Ascending aorta (tissue), 2 donors: Measurements from ENCODE around the gene ARID3B. TPM values are rescaled to one million over a fixed set of nuclear protein-coding genes. Genes with fewer than 3 reads are reported as not detected.
"Not testable (repeated sequence)": the region's sequence is repeated elsewhere in the genome, so short reads cannot be mapped to it uniquely, and the experiment has no call there.

ENCODE experiments used
- DNase-seq, 2 donors: peaks; one replicate each; pipeline ENCODE4 v3.0.0-alpha.2; 2019; ENCODE audit warnings: low spot score in 2 of 2
- H3K27ac ChIP-seq, 2 donors: fragments of 200-600 bp; sonication (generic); one replicate each; pipeline ENCODE4 v1.5.1; 2016 to 2017; ENCODE audit warnings: mild to moderate bottlenecking in 1 of 2
- H3K27me3 ChIP-seq: fragments of 200-600 bp; sonication (generic); one replicate; pipeline ENCODE4 v1.5.1; 2017
- H3K36me3 ChIP-seq, 2 donors: fragments of 200-600 bp; sonication (generic); one replicate each; pipeline ENCODE4 v1.5.1; 2016
- H3K4me1 ChIP-seq, 2 donors: fragments of 200-600 bp; sonication (generic); one replicate each; pipeline ENCODE4 v1.5.1; 2016 to 2017; ENCODE audit warnings: mild to moderate bottlenecking in 1 of 2
- H3K4me3 ChIP-seq, 2 donors: fragments of 200-600 bp; sonication (generic); one replicate each; pipeline ENCODE4 v1.5.1; 2016 to 2017; ENCODE audit warnings: mild to moderate bottlenecking in 1 of 2
- H3K9me3 ChIP-seq, 2 donors: fragments of 200-600 bp; sonication (generic); one replicate each; pipeline ENCODE4 v1.5.1; 2016
- CTCF ChIP-seq, 3 experiments: fragments of 200-600 bp in 2 of 3; fragments of 450-650 bp in 1 of 3; sonication (generic) in 2 of 3; IDR thresholded peaks; one replicate each; pipeline ENCODE4 v1.5.1; 2016 to 2019; ENCODE audit warnings: antibody characterized with exemption in 3 of 3, mild to moderate bottlenecking in 1 of 3, moderate library complexity in 1 of 3
- intact Hi-C: fragments of 100-400 bp; cut with DNase I; formaldehyde crosslinking; loops from one replicate; pipeline ENCODE4 v1.15.1; 2023
- total RNA-seq: library from RNA; depleted of rRNA; stranded (reverse); fragments of >200 nt; gene quantifications from one replicate; pipeline ENCODE4 v1.1.0, GENCODE V29; 2016

The ARID3B gene
- total RNA-seq, 1 donor from 2014 or later: 13.3 TPM

DNA sequence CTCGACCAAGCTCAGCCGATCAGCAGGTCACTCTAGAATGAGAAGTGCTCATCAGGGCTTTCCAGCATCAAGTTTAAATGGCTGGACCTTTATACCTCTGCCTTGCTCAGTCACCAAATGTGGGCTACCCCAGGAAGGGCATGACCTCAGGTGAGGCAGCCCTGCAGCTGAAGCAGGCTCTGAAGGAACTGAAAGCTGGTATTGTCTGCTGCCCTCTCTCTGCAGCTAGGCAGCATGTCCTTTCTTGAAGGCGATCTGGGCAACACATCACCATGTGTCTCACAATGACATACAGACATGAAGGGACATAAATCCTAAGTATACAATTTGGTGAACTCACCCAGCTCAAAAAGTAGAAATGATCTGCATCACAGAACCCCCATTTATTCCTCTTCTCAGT lies 38.7 kb upstream of the ARID3B start:
- intact Hi-C loops: no loop called here
- no peaks in the 10 kb centered on the region for H3K27me3 ChIP-seq
- DNase-seq: no peak
- no peaks in the 10 kb centered on the region for H3K36me3 ChIP-seq
- H3K9me3 ChIP-seq: no peaks in the 10 kb centered on the region
- no peak overlapping the region for H3K4me3 ChIP-seq
- TF ChIP-seq CTCF (IDR thresholded peaks at IDR 0.05): no peak
- no peak overlapping the region for H3K27ac ChIP-seq
- H3K4me1 ChIP-seq: no peaks in the 10 kb centered on the region

- no peaks in the 10 kb centered on the region for H3K9me3 ChIP-seq
- intact Hi-C loops: no loop called here
- H3K4me3 ChIP-seq: no peak overlapping the region
- no peaks in the 10 kb centered on the region for H3K4me1 ChIP-seq
- no peak for TF ChIP-seq CTCF (IDR thresholded peaks at IDR 0.05)
- no peaks in the 10 kb centered on the region for H3K36me3 ChIP-seq
- no peak for DNase-seq
- no peak overlapping the region for H3K27ac ChIP-seq
- no peaks in the 10 kb centered on the region for H3K27me3 ChIP-seq
Measured at GRCh38 chr15:74504418-74504817, 36.6 kb upstream of the ARID3B start.

DNA sequence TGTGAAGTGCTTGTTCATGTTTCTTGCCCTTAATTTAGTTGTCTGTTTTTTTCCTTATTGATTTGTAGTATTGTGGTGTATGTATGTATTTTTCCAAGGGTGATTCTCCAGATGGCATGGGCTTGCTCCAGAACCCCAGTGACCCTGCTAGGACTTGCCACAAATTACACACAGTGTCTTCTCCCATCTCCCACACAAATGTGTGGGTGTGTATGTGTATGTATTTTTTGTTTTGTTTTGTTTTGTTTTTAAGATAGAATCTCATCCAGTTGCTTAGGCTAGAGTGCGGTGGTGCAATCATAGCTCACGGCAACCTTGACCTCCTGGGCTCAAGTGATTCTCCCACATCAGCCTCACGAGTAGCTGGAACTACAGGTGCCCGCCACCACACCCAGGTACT lies 36.2 kb upstream of the ARID3B start:
- DNase-seq: no peak
- Histone ChIP-seq H3K27me3 (no peaks in the 10 kb centered on the region), H3K27ac (no peak overlapping the region), H3K36me3 (no peaks in the 10 kb centered on the region), H3K4me1 (no peaks in the 10 kb centered on the region), H3K9me3 (no peaks in the 10 kb centered on the region), H3K4me3 (no peak overlapping the region)
- no peak for TF ChIP-seq CTCF (IDR thresholded peaks at IDR 0.05)
- intact Hi-C loops: no loop called here

- Histone ChIP-seq H3K36me3 (no peaks in the 10 kb centered on the region), H3K27me3 (no peaks in the 10 kb centered on the region), H3K4me1 (no peaks in the 10 kb centered on the region), H3K4me3 (no peak overlapping the region), H3K9me3 (no peaks in the 10 kb centered on the region), H3K27ac (no peak overlapping the region)
- DNase-seq: no peak
- TF ChIP-seq CTCF (IDR thresholded peaks at IDR 0.05): no peak
- intact Hi-C loops: no loop called here
Measured at GRCh38 chr15:74505837-74506514, 35.0 kb upstream of the ARID3B start.

- no peak for TF ChIP-seq CTCF (IDR thresholded peaks at IDR 0.05)
- H3K9me3 ChIP-seq: no peaks in the 10 kb centered on the region
- H3K4me3 ChIP-seq: no peak overlapping the region
- intact Hi-C loops: no loop called here
- no peak overlapping the region for H3K27ac ChIP-seq
- H3K27me3 ChIP-seq: no peaks in the 10 kb centered on the region
- no peaks in the 10 kb centered on the region for H3K36me3 ChIP-seq
- DNase-seq: no peak
- no peaks in the 10 kb centered on the region for H3K4me1 ChIP-seq
Measured at GRCh38 chr15:74506515-74506840, 34.5 kb upstream of the ARID3B start.

DNA sequence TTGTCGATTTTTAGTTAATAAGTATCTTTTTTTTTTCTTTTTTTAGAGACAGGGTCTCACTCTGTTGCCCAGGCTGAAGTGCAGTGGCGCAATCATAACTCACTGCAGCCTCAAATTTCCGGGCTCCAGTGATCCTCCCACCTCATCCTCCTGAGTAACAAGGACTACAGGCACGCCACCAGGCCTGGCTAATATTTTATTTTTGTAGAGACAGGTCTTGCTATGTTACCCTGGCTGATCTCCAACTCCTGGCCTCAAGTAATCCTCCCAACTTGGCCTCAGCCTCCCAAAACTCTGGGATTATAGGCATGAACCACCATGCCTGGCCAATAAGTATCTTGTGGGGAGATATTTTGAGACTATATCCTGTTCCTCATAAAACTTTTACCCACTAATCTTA lies 29.4 kb upstream of the ARID3B start:
- Histone ChIP-seq H3K9me3 (no peaks in the 10 kb centered on the region), H3K36me3 (no peaks in the 10 kb centered on the region), H3K4me1 (no peaks in the 10 kb centered on the region), H3K4me3 (no peak overlapping the region), H3K27ac (no peak overlapping the region), H3K27me3 (no peaks in the 10 kb centered on the region)
- DNase-seq: no peak
- intact Hi-C loops: no loop called here
- no peak for TF ChIP-seq CTCF (IDR thresholded peaks at IDR 0.05)

- DNase-seq, H3K4me1 ChIP-seq, H3K27me3 ChIP-seq, intact Hi-C loops, H3K36me3 ChIP-seq, H3K27ac ChIP-seq, H3K4me3 ChIP-seq, H3K9me3 ChIP-seq: not testable (repeated sequence)
Measured at GRCh38 chr15:74514059-74514458, 27.0 kb upstream of the ARID3B start.
